Measurements from ENCODE around the gene BIK.

Gene BIK

DNA sequence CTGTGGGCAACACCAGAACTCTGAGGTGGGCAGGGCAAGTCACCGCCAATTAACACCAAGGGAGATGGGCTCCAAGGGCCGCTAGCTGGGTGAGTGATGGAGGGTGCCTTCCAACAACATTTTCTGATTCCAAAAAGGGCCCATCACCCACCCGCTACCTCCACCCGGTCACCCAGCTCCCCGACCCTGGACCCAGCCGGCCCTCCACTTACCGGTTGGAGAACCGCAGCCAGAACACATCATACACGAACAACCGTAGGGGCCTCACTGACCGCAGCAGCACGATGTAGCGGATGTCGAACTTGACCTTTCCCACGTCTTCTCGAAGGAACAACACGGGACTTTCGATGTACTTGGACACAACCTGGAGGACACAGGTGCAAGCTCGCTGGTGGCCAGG lies 61.6 kb downstream of the BIK start:
- DNase-seq (ENCODE audit: low read depth, low spot score): no peak
- in situ Hi-C loops (cut with HindIII; ENCODE audit: low sequenced_read_pairs): no loop called here
- TF ChIP-seq, protein P1, sequence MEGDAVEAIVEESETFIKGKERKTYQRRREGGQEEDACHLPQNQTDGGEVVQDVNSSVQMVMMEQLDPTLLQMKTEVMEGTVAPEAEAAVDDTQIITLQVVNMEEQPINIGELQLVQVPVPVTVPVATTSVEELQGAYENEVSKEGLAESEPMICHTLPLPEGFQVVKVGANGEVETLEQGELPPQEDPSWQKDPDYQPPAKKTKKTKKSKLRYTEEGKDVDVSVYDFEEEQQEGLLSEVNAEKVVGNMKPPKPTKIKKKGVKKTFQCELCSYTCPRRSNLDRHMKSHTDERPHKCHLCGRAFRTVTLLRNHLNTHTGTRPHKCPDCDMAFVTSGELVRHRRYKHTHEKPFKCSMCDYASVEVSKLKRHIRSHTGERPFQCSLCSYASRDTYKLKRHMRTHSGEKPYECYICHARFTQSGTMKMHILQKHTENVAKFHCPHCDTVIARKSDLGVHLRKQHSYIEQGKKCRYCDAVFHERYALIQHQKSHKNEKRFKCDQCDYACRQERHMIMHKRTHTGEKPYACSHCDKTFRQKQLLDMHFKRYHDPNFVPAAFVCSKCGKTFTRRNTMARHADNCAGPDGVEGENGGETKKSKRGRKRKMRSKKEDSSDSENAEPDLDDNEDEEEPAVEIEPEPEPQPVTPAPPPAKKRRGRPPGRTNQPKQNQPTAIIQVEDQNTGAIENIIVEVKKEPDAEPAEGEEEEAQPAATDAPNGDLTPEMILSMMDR (IDR thresholded peaks at IDR 0.05; ENCODE audit: low read depth, low read length): no peak
- no peak overlapping the region for H3K4me3 ChIP-seq (ENCODE audit: low read depth, low read length)

DNA sequence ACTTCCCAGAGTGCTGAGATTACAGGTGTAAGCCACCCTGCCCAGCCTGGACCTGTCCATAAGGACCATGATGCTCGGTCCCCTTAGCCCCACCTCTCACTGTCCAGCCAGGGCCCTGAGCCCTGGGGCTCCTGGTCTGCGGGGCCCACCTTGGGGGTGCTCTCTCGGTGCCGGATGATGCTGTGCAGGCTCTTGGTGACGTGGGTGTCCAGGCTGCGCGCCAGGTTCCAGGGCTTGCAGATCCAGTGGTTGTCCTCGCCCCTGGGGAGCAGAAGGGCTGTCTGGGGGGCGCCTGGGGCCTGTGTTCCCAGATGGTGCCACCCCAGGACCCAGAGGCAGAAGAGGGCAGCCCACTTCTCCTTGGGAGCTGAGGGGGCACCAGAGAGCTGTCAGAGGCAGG lies 63.0 kb downstream of the BIK start:
- TF ChIP-seq, protein P1 (IDR thresholded peaks at IDR 0.05; ENCODE audit: low read depth, low read length): no peak
- in situ Hi-C loops (cut with HindIII; ENCODE audit: low sequenced_read_pairs): no loop called here
- DNase-seq (ENCODE audit: low read depth, low spot score): no peak
- H3K4me3 ChIP-seq (ENCODE audit: low read depth, low read length): no peak overlapping the region

DNA sequence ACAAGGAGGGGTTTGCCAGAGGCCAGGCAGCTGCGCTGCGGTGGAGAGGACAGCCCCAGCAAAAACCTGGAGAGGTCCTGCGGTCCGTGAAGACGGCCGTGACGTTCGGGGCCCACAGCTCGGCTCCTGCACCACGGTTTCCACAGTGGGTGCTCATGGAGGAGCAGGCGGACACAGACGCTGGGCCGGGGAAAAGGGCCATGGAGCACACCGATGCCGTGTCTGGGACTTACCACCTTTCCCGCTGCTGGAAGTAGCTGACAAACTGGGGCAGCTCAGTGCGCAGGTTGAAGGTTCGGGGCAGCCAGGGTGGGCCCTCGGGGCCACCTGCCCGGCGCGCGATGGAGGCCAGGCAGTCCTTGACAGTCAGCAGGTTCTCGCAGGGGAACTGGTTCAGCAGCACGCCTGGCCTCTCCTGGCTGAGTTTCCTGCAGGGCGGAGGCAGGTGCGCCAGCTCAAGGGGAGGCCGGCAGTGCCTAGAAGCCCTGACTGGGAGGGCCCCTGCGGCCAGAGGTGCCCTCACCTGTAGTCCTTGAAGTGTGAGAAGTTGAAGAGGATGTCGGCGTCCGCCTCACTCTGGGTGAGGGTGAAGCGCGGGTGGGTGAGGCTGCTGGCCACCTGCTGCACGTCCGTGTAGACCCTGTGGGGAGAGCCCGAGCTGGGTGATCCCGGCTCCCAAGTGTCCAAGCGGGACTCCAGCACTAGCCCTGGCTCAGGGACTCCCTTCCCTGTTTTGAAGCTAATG lies 63.6 kb downstream of the BIK start:
- no peak for DNase-seq (ENCODE audit: low read depth, low spot score)
- H3K4me3 ChIP-seq (ENCODE audit: low read depth, low read length): no peak overlapping the region
- TF ChIP-seq, protein P1 (IDR thresholded peaks at IDR 0.05; ENCODE audit: low read depth, low read length): no peak
- in situ Hi-C loops (cut with HindIII; ENCODE audit: low sequenced_read_pairs): no loop called here

DNA sequence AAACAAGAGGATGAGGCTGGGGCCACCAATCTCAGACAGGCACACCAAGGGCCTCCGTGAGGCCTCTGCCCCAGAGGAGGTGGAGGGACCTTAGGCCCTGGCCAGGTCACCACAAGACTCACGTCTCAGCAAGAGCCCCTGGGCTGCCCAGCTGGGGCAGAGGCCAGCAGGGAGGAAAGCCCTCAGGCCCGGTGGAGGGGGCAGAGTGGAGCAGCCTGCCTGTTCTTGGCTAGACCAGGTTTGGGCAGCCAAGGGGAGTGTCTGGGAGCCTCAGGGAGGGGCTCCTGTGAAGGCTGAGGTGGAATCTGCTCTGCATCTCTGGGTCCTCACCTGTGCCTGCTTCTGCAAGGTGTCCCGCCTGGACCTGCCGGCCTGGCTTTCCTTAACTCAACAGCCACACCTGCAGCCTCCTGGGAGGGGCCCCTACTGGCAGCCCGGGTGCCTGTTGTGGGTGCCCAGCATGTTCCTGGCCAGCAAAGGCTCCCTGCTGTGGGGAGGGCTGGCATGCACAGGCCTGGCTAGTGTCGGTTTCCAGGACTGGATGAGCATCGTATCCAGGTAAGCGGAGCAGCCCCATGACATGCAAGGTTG lies 64.5 kb downstream of the BIK start:
- no peak for DNase-seq (ENCODE audit: low read depth, low spot score)
- in situ Hi-C loops (cut with HindIII; ENCODE audit: low sequenced_read_pairs): no loop called here
- TF ChIP-seq, protein P1 (IDR thresholded peaks at IDR 0.05; ENCODE audit: low read depth, low read length): no peak

DNA sequence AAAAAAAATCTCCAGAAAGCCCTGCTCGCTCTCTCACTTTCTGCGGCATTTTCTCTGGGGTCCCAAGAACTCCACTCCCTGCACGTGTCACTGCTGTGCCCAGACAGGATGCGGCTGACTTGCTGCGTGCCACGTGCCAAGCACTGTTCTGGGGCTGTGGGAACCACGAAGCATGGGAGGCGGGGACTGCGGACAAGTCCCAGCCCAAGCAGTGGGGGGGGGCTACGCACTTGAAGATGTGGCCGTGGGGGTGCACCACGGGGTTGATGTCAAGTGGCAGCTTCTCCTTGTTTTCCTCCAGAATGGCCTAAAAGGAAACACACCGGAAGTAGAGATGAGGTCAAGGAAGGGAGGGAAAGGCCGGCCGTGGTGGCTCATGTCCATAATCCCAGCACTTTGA lies 65.5 kb downstream of the BIK start:
- TF ChIP-seq, protein P1 (IDR thresholded peaks at IDR 0.05; ENCODE audit: low read depth, low read length): no peak
- in situ Hi-C loops (cut with HindIII; ENCODE audit: low sequenced_read_pairs): no loop called here
- no peak for DNase-seq (ENCODE audit: low read depth, low spot score)
- H3K4me3 ChIP-seq (ENCODE audit: low read depth, low read length): no peak overlapping the region

More for the DNA sequence above, 64.5 kb downstream of the BIK start:
- no peak overlapping the region for H3K4me3 ChIP-seq (ENCODE audit: low read depth, low read length)

DNA sequence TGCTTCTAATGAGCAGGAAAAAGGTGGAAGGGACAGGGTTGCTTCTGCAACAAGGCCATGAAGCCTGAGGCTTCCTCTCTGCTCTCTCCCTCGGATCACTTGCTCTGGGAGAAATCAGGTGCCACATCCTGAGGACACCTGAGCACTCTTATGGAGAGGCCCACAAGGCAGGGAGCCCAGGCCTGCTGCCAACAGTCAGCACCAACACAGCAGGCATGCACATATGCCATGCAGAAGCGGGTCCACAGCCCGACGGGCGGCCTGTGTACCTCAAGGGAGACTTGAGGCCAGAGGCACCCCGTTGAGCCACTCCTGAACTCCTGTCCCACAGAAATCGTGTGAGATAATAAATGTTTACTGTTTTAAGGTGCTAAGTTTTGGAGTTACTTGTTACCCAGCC lies 66.9 kb downstream of the BIK start:
- H3K4me3 ChIP-seq (ENCODE audit: low read depth, low read length): no peak overlapping the region
- no peak for DNase-seq (ENCODE audit: low read depth, low spot score)
- in situ Hi-C loops (cut with HindIII; ENCODE audit: low sequenced_read_pairs): no loop called here
- TF ChIP-seq, protein P1 (IDR thresholded peaks at IDR 0.05; ENCODE audit: low read depth, low read length): no peak
